ENCODE data around the gene GPR84. TPM values are rescaled to one million over a fixed set of nuclear protein-coding genes. Genes with fewer than 3 reads are reported as not detected.

GPR84 gene
- total and polyA plus RNA-seq, 2 of the 13 experiments (the other 11 are each of a cell fraction or from before 2014, with no cell fraction given), result not detected

DNA sequence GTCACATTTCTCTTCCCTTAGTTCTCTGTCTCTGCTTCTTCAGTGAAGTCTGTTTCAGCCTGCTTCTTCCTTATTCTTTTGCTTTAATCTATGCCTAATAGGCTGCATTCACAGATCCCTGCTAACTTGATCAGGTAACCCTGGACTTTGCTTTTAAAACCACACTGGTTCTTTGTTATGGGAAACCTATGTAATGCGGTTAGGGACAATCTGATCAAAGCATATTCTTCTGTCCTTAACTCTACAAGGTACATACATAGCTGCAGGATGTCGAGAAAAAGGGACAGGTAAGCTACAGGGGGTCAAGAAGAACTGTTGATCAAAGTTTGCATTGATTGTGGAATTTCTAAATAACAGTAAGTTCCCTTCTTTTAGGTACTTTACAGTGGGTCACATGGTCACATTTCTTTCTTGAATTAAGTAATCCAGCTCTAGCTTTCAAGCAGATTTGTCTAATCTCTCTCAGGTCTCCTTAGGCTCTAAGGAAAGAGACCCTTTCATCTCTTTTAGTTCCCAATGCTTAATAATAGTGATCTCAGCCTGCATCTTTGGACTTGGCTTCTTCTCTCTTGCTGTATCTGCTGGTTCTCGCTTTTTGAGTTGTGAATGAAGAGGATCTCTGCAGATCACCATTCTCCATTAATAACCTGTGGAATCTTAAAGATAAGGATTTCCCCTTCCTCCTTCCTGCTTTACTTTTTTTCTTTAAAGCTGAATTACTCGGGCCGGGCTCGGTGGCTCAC, 35.5 kb downstream of the GPR84 start (continued):
- TF ChIP-seq JUNB (CRISPR knock-in tag; IDR thresholded peaks at IDR 0.05; ENCODE audit: borderline replicate concordance), result no peak
- no peak for TF ChIP-seq ZNF3 (CRISPR knock-in tag; IDR thresholded peaks at IDR 0.05)
- no peak for TF ChIP-seq KDM5B (CRISPR knock-in tag; IDR thresholded peaks at IDR 0.05; ENCODE audit: borderline replicate concordance)
- TF ChIP-seq, protein P1, sequence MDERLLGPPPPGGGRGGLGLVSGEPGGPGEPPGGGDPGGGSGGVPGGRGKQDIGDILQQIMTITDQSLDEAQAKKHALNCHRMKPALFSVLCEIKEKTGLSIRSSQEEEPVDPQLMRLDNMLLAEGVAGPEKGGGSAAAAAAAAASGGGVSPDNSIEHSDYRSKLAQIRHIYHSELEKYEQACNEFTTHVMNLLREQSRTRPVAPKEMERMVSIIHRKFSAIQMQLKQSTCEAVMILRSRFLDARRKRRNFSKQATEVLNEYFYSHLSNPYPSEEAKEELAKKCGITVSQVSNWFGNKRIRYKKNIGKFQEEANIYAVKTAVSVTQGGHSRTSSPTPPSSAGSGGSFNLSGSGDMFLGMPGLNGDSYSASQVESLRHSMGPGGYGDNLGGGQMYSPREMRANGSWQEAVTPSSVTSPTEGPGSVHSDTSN (CRISPR knock-in tag; IDR thresholded peaks at IDR 0.05), result no peak
- TF ChIP-seq ZNF549 (CRISPR knock-in tag; IDR thresholded peaks at IDR 0.05), result no peak
- TF ChIP-seq ZNF282 (IDR thresholded peaks at IDR 0.05; ENCODE audit: partially characterized antibody), result no peak
- TF ChIP-seq ATAD3A (CRISPR knock-in tag; IDR thresholded peaks at IDR 0.05), result no peak
- TF ChIP-seq AGO2 (optimal IDR thresholded peaks at IDR 0.05; ENCODE audit: low read depth, low read length), result no peak
- no peak for TF ChIP-seq ZBTB8A (CRISPR knock-in tag; IDR thresholded peaks at IDR 0.05; ENCODE audit: borderline replicate concordance, low read depth)
- TF ChIP-seq EED (CRISPR knock-in tag; IDR thresholded peaks at IDR 0.05), result no peak
- no peak for TF ChIP-seq KAT8 (CRISPR knock-in tag; IDR thresholded peaks at IDR 0.05)
- TF ChIP-seq GATA4 (IDR thresholded peaks at IDR 0.05; ENCODE audit: borderline replicate concordance, low read depth), result no peak
- TF ChIP-seq, protein P2, sequence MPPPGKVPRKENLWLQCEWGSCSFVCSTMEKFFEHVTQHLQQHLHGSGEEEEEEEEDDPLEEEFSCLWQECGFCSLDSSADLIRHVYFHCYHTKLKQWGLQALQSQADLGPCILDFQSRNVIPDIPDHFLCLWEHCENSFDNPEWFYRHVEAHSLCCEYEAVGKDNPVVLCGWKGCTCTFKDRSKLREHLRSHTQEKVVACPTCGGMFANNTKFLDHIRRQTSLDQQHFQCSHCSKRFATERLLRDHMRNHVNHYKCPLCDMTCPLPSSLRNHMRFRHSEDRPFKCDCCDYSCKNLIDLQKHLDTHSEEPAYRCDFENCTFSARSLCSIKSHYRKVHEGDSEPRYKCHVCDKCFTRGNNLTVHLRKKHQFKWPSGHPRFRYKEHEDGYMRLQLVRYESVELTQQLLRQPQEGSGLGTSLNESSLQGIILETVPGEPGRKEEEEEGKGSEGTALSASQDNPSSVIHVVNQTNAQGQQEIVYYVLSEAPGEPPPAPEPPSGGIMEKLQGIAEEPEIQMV (CRISPR knock-in tag; IDR thresholded peaks at IDR 0.05; ENCODE audit: low read depth), result no peak
- TF ChIP-seq, protein P3, sequence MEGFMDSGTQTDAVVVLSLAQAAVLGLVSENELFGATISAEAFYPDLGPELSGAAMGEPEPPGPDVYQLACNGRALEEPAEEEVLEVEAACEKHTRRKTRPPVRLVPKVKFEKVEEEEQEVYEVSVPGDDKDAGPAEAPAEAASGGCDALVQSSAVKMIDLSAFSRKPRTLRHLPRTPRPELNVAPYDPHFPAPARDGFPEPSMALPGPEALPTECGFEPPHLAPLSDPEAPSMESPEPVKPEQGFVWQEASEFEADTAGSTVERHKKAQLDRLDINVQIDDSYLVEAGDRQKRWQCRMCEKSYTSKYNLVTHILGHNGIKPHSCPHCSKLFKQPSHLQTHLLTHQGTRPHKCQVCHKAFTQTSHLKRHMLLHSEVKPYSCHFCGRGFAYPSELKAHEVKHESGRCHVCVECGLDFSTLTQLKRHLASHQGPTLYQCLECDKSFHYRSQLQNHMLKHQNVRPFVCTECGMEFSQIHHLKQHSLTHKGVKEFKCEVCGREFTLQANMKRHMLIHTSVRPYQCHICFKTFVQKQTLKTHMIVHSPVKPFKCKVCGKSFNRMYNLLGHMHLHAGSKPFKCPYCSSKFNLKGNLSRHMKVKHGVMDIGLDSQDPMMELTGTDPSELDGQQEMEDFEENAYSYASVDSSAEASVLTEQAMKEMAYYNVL (CRISPR knock-in tag; IDR thresholded peaks at IDR 0.05; ENCODE audit: borderline replicate concordance), result no peak
- TF ChIP-seq PTBP1 (IDR thresholded peaks at IDR 0.05; ENCODE audit: low read depth, low read length, poor library complexity, severe bottlenecking), result no peak
- no peak for TF ChIP-seq ZNF20 (CRISPR knock-in tag; IDR thresholded peaks at IDR 0.05)
- peak; percentile 95 for TF ChIP-seq GZF1 (CRISPR knock-in tag; IDR thresholded peaks at IDR 0.05)
- TF ChIP-seq MLLT10 (CRISPR knock-in tag; IDR thresholded peaks at IDR 0.05), result no peak
- no peak for TF ChIP-seq RELA (CRISPR knock-in tag; IDR thresholded peaks at IDR 0.05)
- no peak for TF ChIP-seq MATR3 (CRISPR knock-in tag; IDR thresholded peaks at IDR 0.05)
- TF ChIP-seq ZNF644 (CRISPR knock-in tag; IDR thresholded peaks at IDR 0.05; ENCODE audit: low read depth), result no peak
- 0 out of 2 replicates have a peak, but pooled peaks have one; percentile 19 for TF ChIP-seq ZNF12 (CRISPR knock-in tag; IDR thresholded peaks at IDR 0.05)
- no peak for TF ChIP-seq CAMTA2 (CRISPR knock-in tag; IDR thresholded peaks at IDR 0.05; ENCODE audit: borderline replicate concordance)
- no peak for TF ChIP-seq ZSCAN20 (CRISPR knock-in tag; IDR thresholded peaks at IDR 0.05; ENCODE audit: borderline replicate concordance)
- peak; percentile 27; the same call in 1 of the 2 replicates for TF ChIP-seq HMG20A (CRISPR knock-in tag; IDR thresholded peaks at IDR 0.05; ENCODE audit: borderline replicate concordance)
- no peak for TF ChIP-seq MED8 (CRISPR knock-in tag; IDR thresholded peaks at IDR 0.05; ENCODE audit: insufficient replicate concordance)
- no peak for TF ChIP-seq ZIK1 (CRISPR knock-in tag; IDR thresholded peaks at IDR 0.05; ENCODE audit: borderline replicate concordance, low read depth)
